Measurements from ENCODE around the gene BUD31. TPM values are rescaled to one million over a fixed set of nuclear protein-coding genes. Genes with fewer than 3 reads are reported as not detected.

Gene BUD31
- total and polyA plus RNA-seq, 4 donors: 18.5 to 55.9 (median 32.0) TPM

GRCh38 chr7:99460651-99461050, 51.9 kb downstream of the BUD31 start:
- WGBS: 94% methylated on average over 11 of the region's 11 CpGs
- Histone ChIP-seq H3K4me1 (ENCODE audit: control insufficient read depth in 4 of 4, insufficient read depth in 4 of 4, low read length in 3 of 4) (peaks cover 3 to 21% (median 14%) of the 10 kb centered on the region in 4 donors), H3K9ac (ENCODE audit: low read depth in 1 of 2, low read length in 2 of 2) (no peak overlapping the region), H3K36me3 (ENCODE audit: control insufficient read depth in 4 of 4, insufficient read depth in 3 of 4, low read depth in 1 of 4, low read length in 3 of 4) (peaks cover 17 to 51% (median 29%) of the 10 kb centered on the region in 4 donors), H3K4me3 (ENCODE audit: low read depth in 1 of 3, low read length in 3 of 3) (no peak overlapping the region), H3K9me3 (ENCODE audit: control insufficient read depth in 4 of 4, low read length in 3 of 4) (no peaks in the 10 kb centered on the region), H3K27ac (ENCODE audit: low read depth in 1 of 2, low read length in 2 of 2) (no peak overlapping the region), H3K27me3 (ENCODE audit: control insufficient read depth in 4 of 4, insufficient read depth in 4 of 4, low read length in 3 of 4) (no peaks in the 10 kb centered on the region)
- DNase-seq (ENCODE audit: low spot score): no peak
- TF ChIP-seq, protein P1, sequence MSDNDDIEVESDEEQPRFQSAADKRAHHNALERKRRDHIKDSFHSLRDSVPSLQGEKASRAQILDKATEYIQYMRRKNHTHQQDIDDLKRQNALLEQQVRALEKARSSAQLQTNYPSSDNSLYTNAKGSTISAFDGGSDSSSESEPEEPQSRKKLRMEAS (IDR thresholded peaks at IDR 0.05): no peak
- TF ChIP-seq GABPA (IDR thresholded peaks at IDR 0.05 in 1 of 2, conservative IDR thresholded peaks at IDR 0.05 in 1 of 2): no peak

GRCh38 chr7:99461221-99461620, 52.5 kb downstream of the BUD31 start:
- H3K9me3 ChIP-seq (ENCODE audit: control insufficient read depth in 4 of 4, low read length in 3 of 4): no peaks in the 10 kb centered on the region
- no peaks in the 10 kb centered on the region for H3K27me3 ChIP-seq (ENCODE audit: control insufficient read depth in 4 of 4, insufficient read depth in 4 of 4, low read length in 3 of 4)
- peaks cover 3 to 22% (median 14%) of the 10 kb centered on the region in 4 donors for H3K4me1 ChIP-seq (ENCODE audit: control insufficient read depth in 4 of 4, insufficient read depth in 4 of 4, low read length in 3 of 4)
- H3K36me3 ChIP-seq (ENCODE audit: control insufficient read depth in 4 of 4, insufficient read depth in 3 of 4, low read depth in 1 of 4, low read length in 3 of 4): peaks cover 14 to 46% (median 25%) of the 10 kb centered on the region in 4 donors
- H3K9ac ChIP-seq (ENCODE audit: low read depth in 1 of 2, low read length in 2 of 2): no peak overlapping the region
- TF ChIP-seq RAD21 (IDR thresholded peaks at IDR 0.05) (no peak), HNF4G (IDR thresholded peaks at IDR 0.05) (no peak), EGR1 (IDR thresholded peaks at IDR 0.05; ENCODE audit: low read depth in 2 of 2) (no peak), TAF1 (conservative IDR thresholded peaks at IDR 0.05) (no peak), YY1 (IDR thresholded peaks at IDR 0.05) (no peak), NR2F2 (IDR thresholded peaks at IDR 0.05) (no peak), JUND (IDR thresholded peaks at IDR 0.05) (no peak), FOXA2 (IDR thresholded peaks at IDR 0.05) (no peak), RXRA (IDR thresholded peaks at IDR 0.05) (no peak), SP1 (IDR thresholded peaks at IDR 0.05) (no peak), GABPA (IDR thresholded peaks at IDR 0.05 in 1 of 2, conservative IDR thresholded peaks at IDR 0.05 in 1 of 2) (no peak), FOXA1 (IDR thresholded peaks at IDR 0.05) (no peak)
- TF ChIP-seq, protein P2, sequence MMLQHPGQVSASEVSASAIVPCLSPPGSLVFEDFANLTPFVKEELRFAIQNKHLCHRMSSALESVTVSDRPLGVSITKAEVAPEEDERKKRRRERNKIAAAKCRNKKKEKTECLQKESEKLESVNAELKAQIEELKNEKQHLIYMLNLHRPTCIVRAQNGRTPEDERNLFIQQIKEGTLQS (IDR thresholded peaks at IDR 0.05): no peak
- TF ChIP-seq, protein P3, sequence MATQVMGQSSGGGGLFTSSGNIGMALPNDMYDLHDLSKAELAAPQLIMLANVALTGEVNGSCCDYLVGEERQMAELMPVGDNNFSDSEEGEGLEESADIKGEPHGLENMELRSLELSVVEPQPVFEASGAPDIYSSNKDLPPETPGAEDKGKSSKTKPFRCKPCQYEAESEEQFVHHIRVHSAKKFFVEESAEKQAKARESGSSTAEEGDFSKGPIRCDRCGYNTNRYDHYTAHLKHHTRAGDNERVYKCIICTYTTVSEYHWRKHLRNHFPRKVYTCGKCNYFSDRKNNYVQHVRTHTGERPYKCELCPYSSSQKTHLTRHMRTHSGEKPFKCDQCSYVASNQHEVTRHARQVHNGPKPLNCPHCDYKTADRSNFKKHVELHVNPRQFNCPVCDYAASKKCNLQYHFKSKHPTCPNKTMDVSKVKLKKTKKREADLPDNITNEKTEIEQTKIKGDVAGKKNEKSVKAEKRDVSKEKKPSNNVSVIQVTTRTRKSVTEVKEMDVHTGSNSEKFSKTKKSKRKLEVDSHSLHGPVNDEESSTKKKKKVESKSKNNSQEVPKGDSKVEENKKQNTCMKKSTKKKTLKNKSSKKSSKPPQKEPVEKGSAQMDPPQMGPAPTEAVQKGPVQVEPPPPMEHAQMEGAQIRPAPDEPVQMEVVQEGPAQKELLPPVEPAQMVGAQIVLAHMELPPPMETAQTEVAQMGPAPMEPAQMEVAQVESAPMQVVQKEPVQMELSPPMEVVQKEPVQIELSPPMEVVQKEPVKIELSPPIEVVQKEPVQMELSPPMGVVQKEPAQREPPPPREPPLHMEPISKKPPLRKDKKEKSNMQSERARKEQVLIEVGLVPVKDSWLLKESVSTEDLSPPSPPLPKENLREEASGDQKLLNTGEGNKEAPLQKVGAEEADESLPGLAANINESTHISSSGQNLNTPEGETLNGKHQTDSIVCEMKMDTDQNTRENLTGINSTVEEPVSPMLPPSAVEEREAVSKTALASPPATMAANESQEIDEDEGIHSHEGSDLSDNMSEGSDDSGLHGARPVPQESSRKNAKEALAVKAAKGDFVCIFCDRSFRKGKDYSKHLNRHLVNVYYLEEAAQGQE (IDR thresholded peaks at IDR 0.05): no peak
- TF ChIP-seq, protein P4, sequence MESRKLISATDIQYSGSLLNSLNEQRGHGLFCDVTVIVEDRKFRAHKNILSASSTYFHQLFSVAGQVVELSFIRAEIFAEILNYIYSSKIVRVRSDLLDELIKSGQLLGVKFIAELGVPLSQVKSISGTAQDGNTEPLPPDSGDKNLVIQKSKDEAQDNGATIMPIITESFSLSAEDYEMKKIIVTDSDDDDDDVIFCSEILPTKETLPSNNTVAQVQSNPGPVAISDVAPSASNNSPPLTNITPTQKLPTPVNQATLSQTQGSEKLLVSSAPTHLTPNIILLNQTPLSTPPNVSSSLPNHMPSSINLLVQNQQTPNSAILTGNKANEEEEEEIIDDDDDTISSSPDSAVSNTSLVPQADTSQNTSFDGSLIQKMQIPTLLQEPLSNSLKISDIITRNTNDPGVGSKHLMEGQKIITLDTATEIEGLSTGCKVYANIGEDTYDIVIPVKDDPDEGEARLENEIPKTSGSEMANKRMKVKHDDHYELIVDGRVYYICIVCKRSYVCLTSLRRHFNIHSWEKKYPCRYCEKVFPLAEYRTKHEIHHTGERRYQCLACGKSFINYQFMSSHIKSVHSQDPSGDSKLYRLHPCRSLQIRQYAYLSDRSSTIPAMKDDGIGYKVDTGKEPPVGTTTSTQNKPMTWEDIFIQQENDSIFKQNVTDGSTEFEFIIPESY (IDR thresholded peaks at IDR 0.05): no peak
- TF ChIP-seq, protein P5, sequence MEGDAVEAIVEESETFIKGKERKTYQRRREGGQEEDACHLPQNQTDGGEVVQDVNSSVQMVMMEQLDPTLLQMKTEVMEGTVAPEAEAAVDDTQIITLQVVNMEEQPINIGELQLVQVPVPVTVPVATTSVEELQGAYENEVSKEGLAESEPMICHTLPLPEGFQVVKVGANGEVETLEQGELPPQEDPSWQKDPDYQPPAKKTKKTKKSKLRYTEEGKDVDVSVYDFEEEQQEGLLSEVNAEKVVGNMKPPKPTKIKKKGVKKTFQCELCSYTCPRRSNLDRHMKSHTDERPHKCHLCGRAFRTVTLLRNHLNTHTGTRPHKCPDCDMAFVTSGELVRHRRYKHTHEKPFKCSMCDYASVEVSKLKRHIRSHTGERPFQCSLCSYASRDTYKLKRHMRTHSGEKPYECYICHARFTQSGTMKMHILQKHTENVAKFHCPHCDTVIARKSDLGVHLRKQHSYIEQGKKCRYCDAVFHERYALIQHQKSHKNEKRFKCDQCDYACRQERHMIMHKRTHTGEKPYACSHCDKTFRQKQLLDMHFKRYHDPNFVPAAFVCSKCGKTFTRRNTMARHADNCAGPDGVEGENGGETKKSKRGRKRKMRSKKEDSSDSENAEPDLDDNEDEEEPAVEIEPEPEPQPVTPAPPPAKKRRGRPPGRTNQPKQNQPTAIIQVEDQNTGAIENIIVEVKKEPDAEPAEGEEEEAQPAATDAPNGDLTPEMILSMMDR (IDR thresholded peaks at IDR 0.05; ENCODE audit: low read depth, low read length, missing input control): no peak
- TF ChIP-seq, protein P1 (IDR thresholded peaks at IDR 0.05): no peak
- no peak for DNase-seq (ENCODE audit: low spot score)
- 97% methylated on average over 2 of the region's 2 CpGs for WGBS
- no peak overlapping the region for H3K27ac ChIP-seq (ENCODE audit: low read depth in 1 of 2, low read length in 2 of 2)
- no peak overlapping the region for H3K4me3 ChIP-seq (ENCODE audit: low read depth in 1 of 3, low read length in 3 of 3)

All from liver (tissue), 9 donors.